ENCODE data around the gene AQP4.

DNA sequence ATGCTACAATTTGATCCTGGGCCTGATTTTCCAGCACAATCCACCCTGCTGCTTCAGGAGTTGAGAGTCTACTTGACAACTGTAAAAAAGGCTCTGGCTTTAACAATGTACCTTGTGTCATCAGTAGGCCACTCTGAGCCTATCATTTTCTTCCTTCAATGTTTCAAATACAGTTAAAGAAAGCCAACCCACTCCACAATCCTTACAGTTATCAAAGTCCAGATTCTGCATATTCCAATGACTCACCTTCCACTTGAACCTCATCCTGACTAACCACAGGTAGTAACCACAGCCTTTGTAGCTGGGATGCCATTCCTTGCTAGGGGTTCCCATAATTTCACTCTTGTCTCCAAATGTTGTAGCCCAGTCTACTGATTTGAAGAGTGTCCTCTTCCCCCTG, 35.5 kb upstream of the AQP4 start:
- TF ChIP-seq EZH2 (IDR thresholded peaks at IDR 0.05; ENCODE audit: low read length) (no peak), CTCF (optimal IDR thresholded peaks at IDR 0.05 in 1 of 3, IDR thresholded peaks at IDR 0.05 in 1 of 3, conservative IDR thresholded peaks at IDR 0.05 in 1 of 3; ENCODE audit: extremely low read depth in 1 of 3, insufficient read depth in 2 of 3, low read length in 3 of 3) (no peak)
